Measurements from ENCODE around the gene TM4SF20. TPM values are rescaled to one million over a fixed set of nuclear protein-coding genes. Genes with fewer than 3 reads are reported as not detected.

The TM4SF20 gene
- total and polyA plus RNA-seq, 2 experiments from 2014 or later: not detected

DNA sequence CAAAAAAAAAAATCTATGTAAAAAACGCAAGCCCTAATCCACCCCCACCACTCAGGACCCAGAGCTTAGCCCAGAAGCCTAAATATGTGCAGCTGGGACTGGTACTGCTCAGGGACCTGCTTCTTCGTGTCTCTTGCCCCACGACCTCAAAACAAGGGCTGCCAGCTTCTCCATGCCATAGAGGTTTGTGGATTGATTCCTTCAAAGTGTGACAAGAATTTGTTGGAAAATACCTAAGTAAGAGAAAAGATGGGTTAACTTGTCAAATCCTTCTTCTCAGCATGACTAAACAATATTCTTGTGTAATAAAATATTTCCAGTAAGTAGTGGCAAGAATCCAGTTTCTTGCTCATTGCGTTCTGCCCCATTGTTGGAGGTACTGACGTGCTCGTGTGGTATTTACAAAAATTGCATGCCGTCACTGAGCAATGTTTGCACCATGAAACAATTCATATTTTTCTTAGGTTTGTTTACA, 9.5 kb upstream of the TM4SF20 start:
- peaks cover under 1% of the 10 kb centered on the region; the same call in 1 of the 2 replicates for H3K4me1 ChIP-seq (ENCODE audit: insufficient read depth)
- Mint-ChIP-seq H3K4me1 (peaks cover 6% of the 10 kb centered on the region), H3K4me3 (no peak overlapping the region), H3K9me3 (no peaks in the 10 kb centered on the region), H3K27me3 (ENCODE audit: insufficient read depth, low read depth, poor library complexity) (peaks cover 4% of the 10 kb centered on the region), H3K36me3 (ENCODE audit: low read depth) (no peaks in the 10 kb centered on the region), H3K27ac (no peak overlapping the region)
- H3K9me2 ChIP-seq (ENCODE audit: insufficient read depth): 0 out of 2 replicates have a peak, but pooled peaks cover 3% of the 10 kb centered on the region
- H3K4me2 ChIP-seq: no peak overlapping the region
- H3K27me3 ChIP-seq (ENCODE audit: insufficient read depth): no peaks in the 10 kb centered on the region
- no peaks in the 10 kb centered on the region for H3F3A ChIP-seq (replicated peaks; ENCODE audit: low read depth)
- H3K27ac ChIP-seq (ENCODE audit: low read depth): no peak overlapping the region
- H3K79me2 ChIP-seq (replicated peaks; ENCODE audit: insufficient read depth): no peaks in the 10 kb centered on the region
- no peak for ATAC-seq
- H4K20me1 ChIP-seq (replicated peaks; ENCODE audit: insufficient read depth): no peaks in the 10 kb centered on the region
- no peak for DNase-seq (ENCODE audit: low spot score)
- no peaks in the 10 kb centered on the region for H3K36me3 ChIP-seq (ENCODE audit: insufficient read depth)
- H2AFZ ChIP-seq: peak overlapping the region; percentile 6; the same call in 1 of the 2 replicates
- TF ChIP-seq, protein P1, sequence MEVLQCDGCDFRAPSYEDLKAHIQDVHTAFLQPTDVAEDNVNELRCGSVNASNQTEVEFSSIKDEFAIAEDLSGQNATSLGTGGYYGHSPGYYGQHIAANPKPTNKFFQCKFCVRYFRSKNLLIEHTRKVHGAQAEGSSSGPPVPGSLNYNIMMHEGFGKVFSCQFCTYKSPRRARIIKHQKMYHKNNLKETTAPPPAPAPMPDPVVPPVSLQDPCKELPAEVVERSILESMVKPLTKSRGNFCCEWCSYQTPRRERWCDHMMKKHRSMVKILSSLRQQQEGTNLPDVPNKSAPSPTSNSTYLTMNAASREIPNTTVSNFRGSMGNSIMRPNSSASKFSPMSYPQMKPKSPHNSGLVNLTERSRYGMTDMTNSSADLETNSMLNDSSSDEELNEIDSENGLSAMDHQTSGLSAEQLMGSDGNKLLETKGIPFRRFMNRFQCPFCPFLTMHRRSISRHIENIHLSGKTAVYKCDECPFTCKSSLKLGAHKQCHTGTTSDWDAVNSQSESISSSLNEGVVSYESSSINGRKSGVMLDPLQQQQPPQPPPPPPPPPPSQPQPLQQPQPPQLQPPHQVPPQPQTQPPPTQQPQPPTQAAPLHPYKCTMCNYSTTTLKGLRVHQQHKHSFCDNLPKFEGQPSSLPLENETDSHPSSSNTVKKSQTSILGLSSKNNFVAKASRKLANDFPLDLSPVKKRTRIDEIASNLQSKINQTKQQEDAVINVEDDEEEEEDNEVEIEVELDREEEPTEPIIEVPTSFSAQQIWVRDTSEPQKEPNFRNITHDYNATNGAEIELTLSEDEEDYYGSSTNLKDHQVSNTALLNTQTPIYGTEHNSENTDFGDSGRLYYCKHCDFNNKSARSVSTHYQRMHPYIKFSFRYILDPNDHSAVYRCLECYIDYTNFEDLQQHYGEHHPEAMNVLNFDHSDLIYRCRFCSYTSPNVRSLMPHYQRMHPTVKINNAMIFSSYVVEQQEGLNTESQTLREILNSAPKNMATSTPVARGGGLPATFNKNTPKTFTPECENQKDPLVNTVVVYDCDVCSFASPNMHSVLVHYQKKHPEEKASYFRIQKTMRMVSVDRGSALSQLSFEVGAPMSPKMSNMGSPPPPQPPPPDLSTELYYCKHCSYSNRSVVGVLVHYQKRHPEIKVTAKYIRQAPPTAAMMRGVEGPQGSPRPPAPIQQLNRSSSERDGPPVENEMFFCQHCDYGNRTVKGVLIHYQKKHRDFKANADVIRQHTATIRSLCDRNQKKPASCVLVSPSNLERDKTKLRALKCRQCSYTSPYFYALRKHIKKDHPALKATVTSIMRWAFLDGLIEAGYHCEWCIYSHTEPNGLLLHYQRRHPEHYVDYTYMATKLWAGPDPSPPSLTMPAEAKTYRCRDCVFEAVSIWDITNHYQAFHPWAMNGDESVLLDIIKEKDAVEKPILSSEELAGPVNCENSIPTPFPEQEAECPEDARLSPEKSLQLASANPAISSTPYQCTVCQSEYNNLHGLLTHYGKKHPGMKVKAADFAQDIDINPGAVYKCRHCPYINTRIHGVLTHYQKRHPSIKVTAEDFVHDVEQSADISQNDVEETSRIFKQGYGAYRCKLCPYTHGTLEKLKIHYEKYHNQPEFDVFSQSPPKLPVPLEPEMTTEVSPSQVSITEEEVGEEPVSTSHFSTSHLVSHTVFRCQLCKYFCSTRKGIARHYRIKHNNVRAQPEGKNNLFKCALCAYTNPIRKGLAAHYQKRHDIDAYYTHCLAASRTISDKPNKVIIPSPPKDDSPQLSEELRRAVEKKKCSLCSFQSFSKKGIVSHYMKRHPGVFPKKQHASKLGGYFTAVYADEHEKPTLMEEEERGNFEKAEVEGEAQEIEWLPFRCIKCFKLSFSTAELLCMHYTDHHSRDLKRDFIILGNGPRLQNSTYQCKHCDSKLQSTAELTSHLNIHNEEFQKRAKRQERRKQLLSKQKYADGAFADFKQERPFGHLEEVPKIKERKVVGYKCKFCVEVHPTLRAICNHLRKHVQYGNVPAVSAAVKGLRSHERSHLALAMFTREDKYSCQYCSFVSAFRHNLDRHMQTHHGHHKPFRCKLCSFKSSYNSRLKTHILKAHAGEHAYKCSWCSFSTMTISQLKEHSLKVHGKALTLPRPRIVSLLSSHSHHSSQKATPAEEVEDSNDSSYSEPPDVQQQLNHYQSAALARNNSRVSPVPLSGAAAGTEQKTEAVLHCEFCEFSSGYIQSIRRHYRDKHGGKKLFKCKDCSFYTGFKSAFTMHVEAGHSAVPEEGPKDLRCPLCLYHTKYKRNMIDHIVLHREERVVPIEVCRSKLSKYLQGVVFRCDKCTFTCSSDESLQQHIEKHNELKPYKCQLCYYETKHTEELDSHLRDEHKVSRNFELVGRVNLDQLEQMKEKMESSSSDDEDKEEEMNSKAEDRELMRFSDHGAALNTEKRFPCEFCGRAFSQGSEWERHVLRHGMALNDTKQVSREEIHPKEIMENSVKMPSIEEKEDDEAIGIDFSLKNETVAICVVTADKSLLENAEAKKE (CRISPR knock-in tag; IDR thresholded peaks at IDR 0.05): no peak
- no peak for TF ChIP-seq NANOG (IDR thresholded peaks at IDR 0.05; ENCODE audit: borderline replicate concordance)
- TF ChIP-seq, protein P2, sequence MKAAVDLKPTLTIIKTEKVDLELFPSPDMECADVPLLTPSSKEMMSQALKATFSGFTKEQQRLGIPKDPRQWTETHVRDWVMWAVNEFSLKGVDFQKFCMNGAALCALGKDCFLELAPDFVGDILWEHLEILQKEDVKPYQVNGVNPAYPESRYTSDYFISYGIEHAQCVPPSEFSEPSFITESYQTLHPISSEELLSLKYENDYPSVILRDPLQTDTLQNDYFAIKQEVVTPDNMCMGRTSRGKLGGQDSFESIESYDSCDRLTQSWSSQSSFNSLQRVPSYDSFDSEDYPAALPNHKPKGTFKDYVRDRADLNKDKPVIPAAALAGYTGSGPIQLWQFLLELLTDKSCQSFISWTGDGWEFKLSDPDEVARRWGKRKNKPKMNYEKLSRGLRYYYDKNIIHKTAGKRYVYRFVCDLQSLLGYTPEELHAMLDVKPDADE (IDR thresholded peaks at IDR 0.05): no peak
- no peak for TF ChIP-seq ZNF331 (CRISPR knock-in tag; IDR thresholded peaks at IDR 0.05; ENCODE audit: low read depth)
- no peak for TF ChIP-seq JUNB (IDR thresholded peaks at IDR 0.05; ENCODE audit: unreplicated experiment)
- no peak for TF ChIP-seq EZH2 (IDR thresholded peaks at IDR 0.05; ENCODE audit: low read depth, unreplicated experiment)
- TF ChIP-seq ZNF114 (CRISPR knock-in tag; IDR thresholded peaks at IDR 0.05): no peak
- TF ChIP-seq, protein P3, sequence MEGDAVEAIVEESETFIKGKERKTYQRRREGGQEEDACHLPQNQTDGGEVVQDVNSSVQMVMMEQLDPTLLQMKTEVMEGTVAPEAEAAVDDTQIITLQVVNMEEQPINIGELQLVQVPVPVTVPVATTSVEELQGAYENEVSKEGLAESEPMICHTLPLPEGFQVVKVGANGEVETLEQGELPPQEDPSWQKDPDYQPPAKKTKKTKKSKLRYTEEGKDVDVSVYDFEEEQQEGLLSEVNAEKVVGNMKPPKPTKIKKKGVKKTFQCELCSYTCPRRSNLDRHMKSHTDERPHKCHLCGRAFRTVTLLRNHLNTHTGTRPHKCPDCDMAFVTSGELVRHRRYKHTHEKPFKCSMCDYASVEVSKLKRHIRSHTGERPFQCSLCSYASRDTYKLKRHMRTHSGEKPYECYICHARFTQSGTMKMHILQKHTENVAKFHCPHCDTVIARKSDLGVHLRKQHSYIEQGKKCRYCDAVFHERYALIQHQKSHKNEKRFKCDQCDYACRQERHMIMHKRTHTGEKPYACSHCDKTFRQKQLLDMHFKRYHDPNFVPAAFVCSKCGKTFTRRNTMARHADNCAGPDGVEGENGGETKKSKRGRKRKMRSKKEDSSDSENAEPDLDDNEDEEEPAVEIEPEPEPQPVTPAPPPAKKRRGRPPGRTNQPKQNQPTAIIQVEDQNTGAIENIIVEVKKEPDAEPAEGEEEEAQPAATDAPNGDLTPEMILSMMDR (conservative IDR thresholded peaks at IDR 0.05; ENCODE audit: low read depth in 2 of 2): no peak
- TF ChIP-seq CREB1 (CRISPR knock-in tag; IDR thresholded peaks at IDR 0.05; ENCODE audit: low read depth): no peak
- no peak for TF ChIP-seq POLR2AphosphoS5 (IDR thresholded peaks at IDR 0.05; ENCODE audit: low read depth)
- TF ChIP-seq, protein P4, sequence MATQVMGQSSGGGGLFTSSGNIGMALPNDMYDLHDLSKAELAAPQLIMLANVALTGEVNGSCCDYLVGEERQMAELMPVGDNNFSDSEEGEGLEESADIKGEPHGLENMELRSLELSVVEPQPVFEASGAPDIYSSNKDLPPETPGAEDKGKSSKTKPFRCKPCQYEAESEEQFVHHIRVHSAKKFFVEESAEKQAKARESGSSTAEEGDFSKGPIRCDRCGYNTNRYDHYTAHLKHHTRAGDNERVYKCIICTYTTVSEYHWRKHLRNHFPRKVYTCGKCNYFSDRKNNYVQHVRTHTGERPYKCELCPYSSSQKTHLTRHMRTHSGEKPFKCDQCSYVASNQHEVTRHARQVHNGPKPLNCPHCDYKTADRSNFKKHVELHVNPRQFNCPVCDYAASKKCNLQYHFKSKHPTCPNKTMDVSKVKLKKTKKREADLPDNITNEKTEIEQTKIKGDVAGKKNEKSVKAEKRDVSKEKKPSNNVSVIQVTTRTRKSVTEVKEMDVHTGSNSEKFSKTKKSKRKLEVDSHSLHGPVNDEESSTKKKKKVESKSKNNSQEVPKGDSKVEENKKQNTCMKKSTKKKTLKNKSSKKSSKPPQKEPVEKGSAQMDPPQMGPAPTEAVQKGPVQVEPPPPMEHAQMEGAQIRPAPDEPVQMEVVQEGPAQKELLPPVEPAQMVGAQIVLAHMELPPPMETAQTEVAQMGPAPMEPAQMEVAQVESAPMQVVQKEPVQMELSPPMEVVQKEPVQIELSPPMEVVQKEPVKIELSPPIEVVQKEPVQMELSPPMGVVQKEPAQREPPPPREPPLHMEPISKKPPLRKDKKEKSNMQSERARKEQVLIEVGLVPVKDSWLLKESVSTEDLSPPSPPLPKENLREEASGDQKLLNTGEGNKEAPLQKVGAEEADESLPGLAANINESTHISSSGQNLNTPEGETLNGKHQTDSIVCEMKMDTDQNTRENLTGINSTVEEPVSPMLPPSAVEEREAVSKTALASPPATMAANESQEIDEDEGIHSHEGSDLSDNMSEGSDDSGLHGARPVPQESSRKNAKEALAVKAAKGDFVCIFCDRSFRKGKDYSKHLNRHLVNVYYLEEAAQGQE (IDR thresholded peaks at IDR 0.05; ENCODE audit: unreplicated experiment): no peak
- no peak for TF ChIP-seq EZH2phosphoT487 (IDR thresholded peaks at IDR 0.05; ENCODE audit: unreplicated experiment)
- TF ChIP-seq STAT1 (IDR thresholded peaks at IDR 0.05; ENCODE audit: unreplicated experiment): no peak
- H3K4me3 ChIP-seq: no peak overlapping the region
